Activated CD8-positive, alpha-beta T cell treated with anti-CD3 and anti-CD28 coated beads for 36 hours (primary cell): Measurements from ENCODE around the gene LTBP3. TPM values are rescaled to one million over a fixed set of nuclear protein-coding genes. Genes with fewer than 3 reads are reported as not detected.

ENCODE experiments used
- ATAC-seq: fragments of 200-7000 bp; cut with Tn5 transposase; one replicate; pipeline ENCODE4 v1.10.0; 2021; ENCODE audit warnings: mild to moderate bottlenecking, moderate library complexity
- CTCF ChIA-PET: fragments of 350-600 bp; sonication (Branson Sonifier 250); formaldehyde crosslinking; loops from one replicate; lab custom pipeline; 2021; ENCODE audit warnings: antibody characterized with exemption; lab: Charles Lee
- POLR2A ChIA-PET: fragments of 350-600 bp; sonication (Branson Sonifier 250); formaldehyde crosslinking; loops from one replicate; lab custom pipeline; 2021; ENCODE audit warnings: antibody characterized with exemption; lab: Charles Lee
- DNase-seq: peaks from one replicate; pipeline ENCODE4 v3.0.0-alpha.2; 2020
- H3K27ac Mint-ChIP-seq: one replicate; pipeline ENCODE4 v1.8.0; 2021; ENCODE audit warnings: mild to moderate bottlenecking, mixed read lengths
- H3K27me3 Mint-ChIP-seq: one replicate; pipeline ENCODE4 v1.8.0; 2021; ENCODE audit warnings: mixed read lengths
- H3K36me3 Mint-ChIP-seq: one replicate; pipeline ENCODE4 v1.8.0; 2021; ENCODE audit warnings: low read depth, mixed read lengths
- H3K4me1 Mint-ChIP-seq: one replicate; pipeline ENCODE4 v1.8.0; 2021; ENCODE audit warnings: low read depth, mixed read lengths
- H3K4me3 Mint-ChIP-seq: one replicate; pipeline ENCODE4 v1.8.0; 2021; ENCODE audit warnings: mild to moderate bottlenecking, moderate library complexity, mixed read lengths
- H3K9me3 Mint-ChIP-seq: one replicate; pipeline ENCODE4 v1.8.0; 2021; ENCODE audit warnings: mixed read lengths
- CTCF ChIP-seq: fragments of 200-600 bp; IDR thresholded peaks from one replicate; pipeline ENCODE4 v1.8.0; 2022; ENCODE audit warnings: antibody characterized with exemption, mild to moderate bottlenecking
- intact Hi-C: fragments of 100-400 bp; cut with micrococcal nuclease; formaldehyde crosslinking; loops from one replicate; pipeline ENCODE4 v1.10.0; 2022
- total RNA-seq, 2 experiments: library from RNA; stranded (reverse); gene quantifications; one replicate each; pipeline ENCODE4 v1.2.3, GENCODE V29; 2021

LTBP3 gene
- total RNA-seq, 2 experiments from 2014 or later = 55.4 to 56.0 TPM

DNA sequence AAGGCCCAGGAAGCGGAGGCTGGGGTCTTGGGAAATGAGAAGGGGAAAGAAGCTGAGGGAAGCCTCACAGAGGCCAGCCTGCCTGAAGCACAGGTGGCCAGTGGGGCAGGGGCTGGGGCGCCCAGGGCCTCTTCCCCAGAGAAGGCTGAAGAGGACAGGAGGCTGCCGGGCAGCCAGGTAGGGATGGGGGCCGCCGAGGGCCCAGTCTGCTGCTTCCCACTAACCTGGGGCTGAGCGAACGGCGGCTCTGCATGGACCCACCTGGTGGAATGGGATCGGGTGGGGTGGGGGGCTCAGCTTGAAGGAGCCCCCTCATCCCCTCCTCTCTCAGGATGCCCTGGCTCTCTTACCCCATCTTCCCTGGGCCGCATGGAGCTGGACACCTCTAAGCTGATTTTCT is 25.4 kb upstream of the LTBP3 start:
- Mint-ChIP-seq H3K4me1 (peaks cover 31% of the 10 kb centered on the region), H3K27me3 (no peaks in the 10 kb centered on the region), H3K9me3 (no peaks in the 10 kb centered on the region), H3K4me3 (no peak overlapping the region), H3K36me3 (peaks cover 37% of the 10 kb centered on the region), H3K27ac (peak overlapping the region; percentile 29)
- CTCF ChIA-PET = interaction anchor here (1.0 to 5.7 kb wide), 3 partner anchors 11 to 42 kb away, joined by 3 to 24 read pairs (median 3); partner anchors contain the start of gene KCNK7
- POLR2A ChIA-PET = interaction anchor here (0.9 to 1.8 kb wide), 3 partner anchors 11 to 81 kb away, joined by 3 to 10 read pairs (median 6); partner anchors contain the start of gene FAM89B
- intact Hi-C loops = no loop called here
- DNase-seq (no peak), ATAC-seq (no peak)
- no peak for TF ChIP-seq CTCF

DNA sequence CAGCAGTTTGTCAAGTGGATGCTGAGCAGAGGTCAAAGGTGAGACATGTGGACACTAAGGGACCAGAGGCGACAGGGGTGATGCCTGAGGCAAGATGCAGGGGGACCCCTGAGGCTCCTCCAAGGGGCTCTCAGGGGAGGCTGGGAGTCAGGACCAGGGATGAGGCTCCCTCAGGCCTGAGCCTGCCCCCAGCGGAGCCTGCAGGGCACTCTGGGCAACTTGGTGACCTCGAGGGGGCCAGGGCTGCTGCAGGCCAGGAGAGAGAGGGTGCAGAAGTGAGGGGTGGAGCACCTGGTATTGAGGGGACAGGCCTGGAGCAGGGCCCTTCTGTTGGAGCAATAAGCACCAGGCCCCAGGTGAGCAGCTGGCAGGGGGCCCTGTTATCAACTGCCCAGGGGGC is 23.8 kb upstream of the LTBP3 start:
- Mint-ChIP-seq H3K36me3 (peaks cover 40% of the 10 kb centered on the region), H3K27ac (peak overlapping the region; percentile 49), H3K4me3 (no peak overlapping the region), H3K9me3 (no peaks in the 10 kb centered on the region), H3K27me3 (no peaks in the 10 kb centered on the region), H3K4me1 (peaks cover 32% of the 10 kb centered on the region)
- CTCF ChIA-PET = interaction anchor here (5.7 kb wide), 1 partner anchor 12 kb away, joined by 24 read pairs; the partner anchor contains the start of gene KCNK7
- POLR2A ChIA-PET = interaction anchor here (1.1 to 1.8 kb wide), 2 partner anchors 42 to 79 kb away, joined by 4 to 6 read pairs; no protein-coding TSS in a partner anchor
- intact Hi-C loops = no loop called here
- DNase-seq (no peak), ATAC-seq (no peak)
- TF ChIP-seq CTCF = no peak

GRCh38 chr11:65580756-65581155 is 22.6 kb upstream of the LTBP3 start:
- ChIA-PET POLR2A (interaction anchor here (0.9 to 1.4 kb wide), 3 partner anchors 13 to 29 kb away, joined by 3 to 4 read pairs (median 3); no protein-coding TSS in a partner anchor), CTCF (interaction anchor here (5.7 kb wide), 1 partner anchor 14 kb away, joined by 24 read pairs; the partner anchor contains the start of gene KCNK7)
- intact Hi-C loops = no loop called here
- ATAC-seq = no peak
- no peak for DNase-seq
- Mint-ChIP-seq H3K4me3 (no peak overlapping the region), H3K4me1 (peaks cover 26% of the 10 kb centered on the region), H3K36me3 (peaks cover 35% of the 10 kb centered on the region), H3K9me3 (no peaks in the 10 kb centered on the region), H3K27me3 (no peaks in the 10 kb centered on the region), H3K27ac (no peak overlapping the region)
- TF ChIP-seq CTCF = no peak

DNA sequence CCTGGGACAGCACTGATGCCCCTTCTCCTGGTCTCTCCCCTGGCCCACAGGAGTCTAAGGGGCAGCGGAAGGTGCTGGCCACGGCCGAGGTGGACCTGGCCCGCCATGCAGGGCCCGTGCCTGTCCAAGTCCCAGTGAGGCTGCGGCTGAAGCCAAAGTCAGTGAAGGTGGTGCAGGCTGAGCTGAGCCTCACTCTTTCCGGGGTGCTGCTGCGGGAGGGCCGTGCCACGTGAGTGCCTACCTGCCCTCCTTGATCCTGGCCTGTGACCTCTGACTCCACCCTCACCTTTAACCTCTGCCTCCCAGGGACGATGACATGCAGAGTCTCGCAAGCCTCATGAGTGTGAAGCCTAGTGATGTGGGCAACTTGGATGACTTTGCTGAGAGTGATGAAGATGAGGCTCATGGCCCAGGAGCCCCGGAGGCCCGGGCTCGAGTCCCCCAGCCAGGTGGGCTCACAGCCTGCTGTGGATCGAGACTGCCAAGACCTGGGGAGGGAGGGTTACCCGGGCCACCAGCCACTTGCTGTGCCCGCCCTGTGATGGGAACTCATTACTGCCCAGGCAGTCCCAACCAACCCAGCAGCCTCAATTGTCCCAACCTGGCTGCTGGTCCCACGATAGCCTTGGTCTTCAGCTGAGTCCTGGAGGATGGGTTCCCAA is 22.0 kb upstream of the LTBP3 start:
- Mint-ChIP-seq H3K36me3 (peaks cover 35% of the 10 kb centered on the region), H3K27ac (peak overlapping the region; percentile 30), H3K9me3 (no peaks in the 10 kb centered on the region), H3K27me3 (no peaks in the 10 kb centered on the region), H3K4me3 (no peak overlapping the region), H3K4me1 (peaks cover 31% of the 10 kb centered on the region)
- ChIA-PET POLR2A (interaction anchor here (0.9 to 5.4 kb wide), 5 partner anchors 8 to 30 kb away, joined by 3 to 87 read pairs (median 4); partner anchors contain the start of gene KCNK7), CTCF (interaction anchor here (5.7 kb wide), 1 partner anchor 14 kb away, joined by 24 read pairs; the partner anchor contains the start of gene KCNK7)
- ATAC-seq (no peak), DNase-seq (no peak)
- TF ChIP-seq CTCF = no peak
- intact Hi-C loops = no loop called here

- ATAC-seq (no peak), DNase-seq (no peak)
- Mint-ChIP-seq H3K9me3 (no peaks in the 10 kb centered on the region), H3K4me1 (peaks cover 37% of the 10 kb centered on the region), H3K4me3 (no peak overlapping the region), H3K36me3 (peaks cover 32% of the 10 kb centered on the region), H3K27me3 (no peaks in the 10 kb centered on the region), H3K27ac (no peak overlapping the region)
- CTCF ChIA-PET = interaction anchor here (4.6 to 5.7 kb wide), 2 partner anchors 9 to 15 kb away, joined by 24 to 84 read pairs; partner anchors contain the start of gene KCNK7
- no peak for TF ChIP-seq CTCF
- intact Hi-C loops = loop anchor here (5.0 kb wide), 1 partner anchor 37 kb away; no protein-coding TSS in a partner anchor
- POLR2A ChIA-PET = interaction anchor here (5.4 kb wide), 2 partner anchors 9 to 15 kb away, joined by 39 to 87 read pairs; partner anchors contain the start of gene KCNK7
Measured at GRCh38 chr11:65579291-65579690, 21.1 kb upstream of the LTBP3 start.
